Endometrium (tissue), 2 donors: ENCODE data around the gene TNNT3.

Experiments
- FAIRE-seq: peaks from 2 replicates; lab custom pipeline; 2012; peaks lifted over from hg19 to GRCh38; lab: Jason Lieb, UNC
- donor health status: control.
- donor health status: control.

TNNT3 gene

DNA sequence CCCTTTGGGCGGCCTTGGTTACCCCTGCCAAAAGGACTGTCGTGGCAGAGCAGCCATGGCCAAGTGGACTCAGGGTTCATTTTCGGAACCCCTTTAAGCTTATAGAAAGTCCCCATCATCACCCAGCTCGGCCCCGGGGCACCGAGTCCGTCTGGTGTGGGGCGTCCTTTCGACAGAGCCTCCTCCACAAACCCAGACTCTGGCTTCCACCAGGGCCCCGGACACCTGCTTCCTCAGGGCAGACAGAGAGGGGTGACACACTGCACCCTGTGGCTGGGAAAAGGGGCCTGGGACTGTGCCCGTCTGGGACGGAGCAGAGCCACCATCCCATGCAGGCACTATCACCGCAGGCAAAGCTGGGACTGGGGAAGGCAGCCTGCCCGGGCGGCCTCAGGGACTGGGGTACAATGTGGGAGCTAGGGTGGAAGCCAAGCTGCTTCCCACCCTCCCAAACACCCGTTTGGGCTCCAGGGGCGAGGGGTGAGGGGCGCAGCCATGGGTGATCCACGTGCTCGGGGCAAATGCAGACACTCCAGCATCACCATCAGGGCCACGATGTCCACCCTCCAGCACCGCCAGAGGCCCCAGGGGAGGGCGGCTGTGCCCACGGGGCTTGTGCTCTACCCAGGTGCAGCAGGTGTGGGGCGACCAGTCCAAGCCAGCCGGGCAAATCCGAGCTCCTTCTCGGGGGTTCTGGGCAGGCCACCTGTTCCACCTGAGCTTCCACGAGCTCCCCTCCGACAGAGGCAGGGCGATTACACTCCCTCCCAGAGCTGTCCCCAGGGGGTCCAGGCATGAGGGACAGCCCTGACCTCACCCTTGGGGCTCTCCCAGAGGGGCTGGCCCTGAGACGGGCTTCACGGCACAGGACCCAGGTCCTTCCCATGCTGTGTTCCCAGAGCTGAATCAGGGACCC, 15.9 kb downstream of the TNNT3 start:
- no peak for FAIRE-seq

DNA sequence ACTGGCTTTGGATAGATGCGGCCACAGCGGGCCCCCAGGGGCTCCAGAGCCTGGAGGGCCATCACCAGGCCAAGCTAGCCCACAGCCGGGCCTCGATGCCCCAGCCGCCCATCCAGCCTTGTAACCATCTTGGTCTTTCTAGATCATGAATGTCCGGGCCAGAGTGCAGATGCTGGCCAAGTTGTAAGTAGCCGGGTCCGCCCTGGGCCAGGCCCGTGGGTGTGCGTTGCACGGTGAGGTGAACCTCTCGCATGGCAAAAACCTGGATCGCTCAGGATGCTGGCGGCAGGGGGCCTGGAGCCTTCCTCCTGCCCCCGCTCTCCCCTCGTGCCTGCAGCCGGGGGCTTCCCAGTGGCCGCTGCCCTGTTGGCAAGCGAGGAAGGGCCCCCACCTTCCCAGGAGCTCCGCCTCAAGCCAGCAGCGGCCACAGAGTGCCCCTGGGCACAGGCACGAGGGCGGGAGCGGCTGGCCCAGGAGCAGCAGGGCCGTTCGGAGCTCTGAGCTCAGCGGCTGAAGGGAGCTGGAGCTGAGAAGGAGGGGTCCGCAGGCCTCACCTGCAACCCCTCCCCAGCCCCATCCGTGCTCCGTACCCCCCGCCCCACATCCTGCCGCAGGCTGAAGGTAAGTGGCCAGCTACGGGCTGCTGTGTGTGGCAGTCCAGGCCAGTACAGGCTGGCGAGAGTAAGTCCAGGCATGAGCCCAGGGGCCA, 16.7 kb downstream of the TNNT3 start:
- FAIRE-seq, result no peak

DNA sequence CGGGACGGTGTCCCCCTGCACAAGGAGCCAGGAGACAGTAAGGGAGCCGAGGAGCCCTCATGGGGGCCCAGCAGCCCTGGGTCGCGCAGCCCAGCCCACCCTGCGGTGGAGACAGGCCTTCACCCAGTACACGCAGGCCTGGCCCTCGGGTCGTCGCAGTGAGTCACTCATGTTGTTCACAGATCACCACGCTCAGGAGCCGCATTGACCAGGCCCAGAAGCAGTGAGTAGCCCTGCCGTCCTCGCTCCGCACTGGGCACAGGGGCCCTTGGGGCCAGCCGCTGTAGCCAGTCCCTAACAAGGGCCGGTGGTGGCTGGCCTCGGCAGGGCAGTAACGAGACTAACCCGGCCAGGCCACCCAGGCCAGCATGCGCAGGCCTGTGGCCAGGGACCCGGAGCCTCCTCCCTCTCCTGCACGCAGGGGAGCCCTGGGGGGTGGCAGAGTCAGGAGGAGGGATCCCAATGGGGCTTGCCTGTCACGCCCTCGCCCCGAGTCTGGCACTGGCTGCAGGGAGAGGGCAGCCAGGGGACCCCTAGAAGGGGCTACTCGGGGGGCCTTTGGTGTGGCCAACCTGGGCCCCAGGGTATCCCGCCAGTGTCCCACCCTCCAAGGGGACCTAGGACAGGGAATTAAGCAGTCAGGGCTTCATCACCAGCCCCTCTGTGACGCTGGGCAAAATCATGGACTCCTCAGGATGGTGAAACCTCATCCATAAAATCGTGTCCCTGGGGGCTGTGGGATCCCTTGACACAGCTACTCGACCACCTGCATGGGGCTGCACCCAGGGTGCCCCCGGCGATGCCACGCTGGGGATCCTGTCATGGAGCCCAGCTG, 17.5 kb downstream of the TNNT3 start:
- FAIRE-seq, result no peak

DNA sequence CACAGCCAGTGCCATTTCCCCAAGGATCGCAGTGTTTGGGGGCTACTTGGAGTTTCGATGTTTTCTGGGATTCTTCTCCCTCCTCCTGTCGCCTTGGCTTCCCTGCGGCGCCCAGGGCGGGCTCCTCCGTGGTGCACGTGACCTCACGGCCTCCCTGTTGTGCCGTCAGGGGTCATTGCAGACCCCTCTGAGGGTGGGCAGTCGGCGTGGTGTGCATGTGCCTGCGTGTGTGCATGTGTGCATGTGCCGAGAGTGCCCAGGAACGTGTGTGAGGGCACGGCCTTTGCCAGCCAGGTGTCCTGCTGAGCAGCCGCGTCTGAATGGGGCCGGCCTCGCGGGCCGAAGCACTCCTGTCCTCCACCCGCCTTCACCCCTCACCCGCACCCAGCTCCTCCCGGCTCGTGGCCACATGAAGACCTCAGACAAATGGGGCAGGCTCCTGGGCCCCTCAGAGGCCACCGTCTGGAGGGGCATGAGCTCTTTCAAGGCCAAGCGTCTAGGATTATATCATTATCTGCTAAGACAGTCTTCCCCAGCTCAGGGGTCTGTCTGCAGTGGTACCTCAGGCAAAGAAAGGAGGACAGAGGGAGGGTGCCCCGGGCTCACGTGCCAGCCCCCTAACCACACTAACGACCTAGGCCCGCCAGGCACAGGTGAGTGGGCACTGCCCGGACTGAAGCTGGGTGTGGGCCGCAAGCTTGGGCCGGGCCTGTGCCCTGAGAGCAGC, 18.3 kb downstream of the TNNT3 start:
- FAIRE-seq, result no peak

DNA sequence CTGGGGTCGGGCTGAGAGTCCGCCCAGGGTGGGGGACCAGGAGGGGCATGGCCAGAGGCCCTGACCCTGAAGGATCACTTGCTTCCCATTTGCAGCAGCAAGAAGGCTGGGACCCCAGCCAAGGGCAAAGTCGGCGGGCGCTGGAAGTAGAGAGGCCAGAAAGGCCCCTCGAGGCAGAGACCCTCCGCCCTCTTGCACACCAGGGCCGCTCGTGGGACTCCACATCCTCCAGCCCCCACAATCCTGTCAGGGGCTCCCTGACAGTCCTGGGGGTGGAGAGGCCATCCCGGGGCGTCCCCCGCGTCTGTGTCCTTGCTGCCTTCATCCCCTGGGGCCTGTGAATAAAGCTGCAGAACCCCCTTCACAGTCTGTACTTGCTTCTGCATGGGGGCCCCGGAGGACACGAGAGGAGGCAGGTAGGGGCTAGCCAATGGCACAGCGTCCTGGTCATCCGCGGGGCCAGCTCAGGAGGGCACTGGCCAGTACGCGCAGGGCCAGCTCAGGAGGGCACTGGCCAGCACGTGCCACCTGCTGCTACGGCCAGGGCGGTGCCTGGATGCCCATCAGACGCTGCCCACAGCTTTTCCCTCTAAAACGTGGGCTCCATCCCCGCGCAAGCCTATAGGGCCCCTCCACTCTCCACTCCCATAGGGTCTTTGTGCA, 19.0 kb downstream of the TNNT3 start:
- FAIRE-seq, result no peak

DNA sequence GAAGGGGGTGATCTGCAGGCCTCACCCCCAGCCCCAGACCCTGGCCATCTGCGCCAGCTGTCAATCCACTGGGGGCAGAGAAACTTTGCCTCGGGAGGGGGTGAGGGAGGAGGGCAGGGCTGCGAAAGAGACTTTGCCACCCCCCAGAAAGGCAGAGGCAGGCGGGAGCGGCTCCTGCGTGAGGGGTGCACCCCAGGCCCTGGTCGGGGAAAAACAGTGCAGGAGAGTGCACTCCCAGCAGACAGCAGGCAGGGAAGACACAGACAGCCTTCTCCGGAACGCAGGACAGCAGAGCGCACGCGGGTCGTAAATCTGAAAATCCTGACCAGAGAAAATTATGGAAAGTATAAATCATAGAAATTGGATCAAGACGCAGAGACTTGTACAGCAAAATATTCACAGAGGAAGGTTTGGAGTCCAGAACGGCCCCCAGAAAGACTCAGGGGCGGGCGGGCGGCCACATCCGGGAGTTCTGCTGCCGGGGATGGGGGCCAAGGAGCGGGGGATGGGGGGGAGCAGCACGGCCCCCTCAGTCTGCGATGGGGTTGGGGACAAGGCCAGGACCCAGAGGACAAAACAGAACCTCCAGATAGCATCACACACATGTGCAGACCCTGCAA, 19.6 kb downstream of the TNNT3 start:
- no peak for FAIRE-seq

DNA sequence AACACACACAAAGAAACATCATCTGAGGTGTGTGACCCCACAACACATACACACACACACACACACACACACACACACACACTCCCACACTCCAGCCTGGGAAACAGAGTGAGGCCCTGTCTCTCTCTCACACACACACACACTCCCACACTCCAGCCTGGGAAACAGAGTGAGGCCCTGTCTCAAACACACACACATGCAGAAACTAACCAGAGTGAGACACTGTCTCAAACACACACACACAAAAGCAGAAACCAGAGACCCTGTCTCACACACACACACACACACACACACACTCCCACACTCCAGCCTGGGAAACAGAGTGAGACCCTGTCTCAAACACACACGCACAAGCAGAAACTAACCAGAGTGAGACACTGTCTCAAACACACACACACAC, 20.3 kb downstream of the TNNT3 start:
- FAIRE-seq, result peak; percentile 97

DNA sequence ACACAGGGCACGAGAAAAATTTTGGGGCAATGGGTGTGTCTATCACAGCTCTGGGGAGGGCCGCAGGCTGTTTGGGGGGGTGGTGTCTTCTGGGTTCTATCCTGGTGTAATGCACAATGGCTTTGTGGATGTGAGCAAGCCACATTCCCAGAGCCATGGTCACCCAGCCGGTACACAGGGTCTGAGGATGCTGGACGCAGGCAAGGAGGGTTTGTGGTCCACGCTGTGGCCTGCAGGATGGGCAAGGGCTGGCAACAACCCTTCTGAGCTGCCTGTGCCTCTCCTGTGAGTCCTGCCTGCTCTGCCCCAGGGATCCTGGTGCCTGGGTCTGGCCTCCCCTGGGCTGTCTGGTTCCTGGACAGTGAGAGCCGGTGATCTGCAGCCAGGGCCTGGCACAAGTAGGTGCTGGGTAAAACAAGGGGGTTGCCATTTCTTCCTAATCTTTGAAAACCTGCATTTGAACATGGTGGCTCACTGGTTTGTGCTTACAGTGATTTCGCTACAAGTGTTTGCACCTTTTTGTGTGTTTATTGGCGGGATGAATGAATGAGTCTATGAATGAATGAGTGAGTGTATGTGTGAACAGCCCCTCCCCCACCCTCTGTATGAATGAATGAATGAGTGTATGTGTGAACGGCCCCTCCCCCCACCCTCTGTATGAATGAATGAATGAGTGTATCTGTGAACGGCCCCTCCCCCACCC, 23.2 kb downstream of the TNNT3 start:
- no peak for FAIRE-seq

DNA sequence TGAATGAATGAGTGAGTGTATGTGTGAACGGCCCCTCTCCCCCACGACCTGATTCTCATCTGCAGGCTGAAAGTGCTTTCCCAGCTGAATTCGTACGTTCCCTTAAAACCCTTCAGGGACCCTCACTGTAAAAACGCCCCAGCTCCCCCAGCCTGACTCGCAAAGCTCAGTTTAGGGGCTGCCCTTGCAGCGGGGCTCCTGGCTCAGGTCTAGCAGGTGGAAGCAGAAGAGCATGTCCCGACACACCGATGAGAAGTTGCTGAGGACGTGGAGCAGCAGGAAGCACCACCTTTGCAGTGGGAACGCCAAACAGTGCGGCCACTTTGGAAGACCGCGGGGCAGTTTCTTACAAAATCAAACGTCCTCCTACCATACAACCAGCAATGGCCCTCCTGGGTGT, 24.1 kb downstream of the TNNT3 start:
- no peak for FAIRE-seq

DNA sequence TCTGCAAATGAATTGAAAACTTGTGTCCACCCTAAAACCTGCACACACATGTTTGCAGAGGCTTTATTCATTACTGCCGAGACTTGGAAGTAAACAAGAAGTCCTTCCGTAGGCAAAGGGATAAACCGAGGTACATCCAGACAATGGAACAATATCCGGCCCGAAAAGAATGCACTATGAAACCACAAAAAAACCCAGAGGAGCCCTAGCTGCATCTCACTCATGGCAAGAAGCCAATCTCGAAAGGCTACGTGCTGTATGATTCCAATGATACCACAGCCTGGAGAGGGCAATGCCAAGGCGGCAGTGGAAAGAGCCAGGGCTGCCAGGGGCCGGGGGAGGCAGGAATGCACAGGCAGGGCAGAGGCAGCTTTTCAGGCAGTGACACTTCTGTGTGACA, 24.5 kb downstream of the TNNT3 start:
- no peak for FAIRE-seq

DNA sequence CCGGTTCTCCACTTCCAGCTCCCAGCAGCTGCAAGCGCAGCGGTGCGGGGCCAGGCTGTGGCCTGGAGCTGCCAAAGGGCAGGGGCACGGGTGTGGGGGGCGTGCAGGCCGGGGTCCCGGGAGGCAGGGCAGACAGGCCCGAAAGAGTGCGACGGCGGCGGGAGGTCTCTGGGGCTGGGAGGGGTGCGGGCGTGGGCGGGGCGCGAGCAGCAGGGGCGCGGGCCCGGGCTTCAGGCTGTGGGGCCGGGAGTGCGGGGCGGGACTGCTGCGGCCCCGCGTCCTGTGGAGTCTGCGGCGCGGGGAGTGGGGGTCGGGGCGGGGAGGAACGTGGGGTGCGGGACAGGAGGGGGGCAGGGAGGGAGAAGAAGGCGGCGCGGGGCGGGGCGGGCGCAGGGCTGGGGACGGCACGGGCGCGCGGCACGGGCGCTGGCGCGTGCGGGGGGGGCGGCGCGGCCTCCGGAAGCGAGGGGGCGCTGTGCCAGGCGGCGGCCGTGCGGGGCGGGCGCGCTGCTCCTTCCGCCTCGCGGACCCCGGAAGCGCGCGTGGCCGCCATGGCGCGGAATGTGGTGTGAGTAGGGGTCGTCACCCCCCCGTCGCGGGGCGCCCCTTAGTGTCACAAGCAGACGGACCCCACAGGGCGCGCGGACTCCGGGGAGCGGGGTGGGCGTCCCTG, 27.4 kb downstream of the TNNT3 start, which contains the start of gene MRPL23:
TSS of gene MRPL23 (plus strand) at position 521 of the 673 bp plus-strand sequence. CDS start at position 552, 31 bp downstream.
- FAIRE-seq, result no peak

DNA sequence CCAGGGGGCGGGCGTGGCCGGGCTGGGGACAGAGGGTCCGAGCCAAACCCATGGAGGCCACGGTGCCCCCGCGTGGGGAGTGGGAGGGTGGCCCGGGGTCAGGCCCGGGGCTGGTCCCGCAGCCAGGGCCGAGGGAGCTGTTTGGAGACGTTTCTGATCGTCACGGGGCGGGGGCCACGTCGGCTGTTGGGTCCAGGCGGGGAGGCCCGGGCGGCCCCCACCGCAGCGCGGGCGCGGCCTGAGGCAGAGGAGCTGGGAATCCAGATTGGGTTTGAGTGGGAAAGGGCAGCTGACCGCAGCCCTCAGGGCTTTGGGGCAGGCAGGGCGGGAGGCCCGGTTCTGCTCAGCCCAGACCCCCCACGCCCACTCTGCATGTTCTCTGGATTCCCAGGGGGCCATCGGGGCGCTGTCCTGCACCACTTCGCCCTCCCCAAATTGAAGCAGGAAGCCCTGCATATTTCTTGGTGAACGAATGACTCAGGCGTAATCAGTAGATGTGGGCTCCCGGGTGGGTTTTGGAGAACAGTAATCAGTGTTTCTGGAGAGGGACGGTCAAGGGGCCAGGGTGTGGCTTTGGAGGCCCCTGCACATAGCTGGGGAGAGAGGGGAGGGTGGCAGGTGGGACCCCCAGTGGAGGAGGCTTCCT, 28.2 kb downstream of the TNNT3 start:
- FAIRE-seq, result no peak

DNA sequence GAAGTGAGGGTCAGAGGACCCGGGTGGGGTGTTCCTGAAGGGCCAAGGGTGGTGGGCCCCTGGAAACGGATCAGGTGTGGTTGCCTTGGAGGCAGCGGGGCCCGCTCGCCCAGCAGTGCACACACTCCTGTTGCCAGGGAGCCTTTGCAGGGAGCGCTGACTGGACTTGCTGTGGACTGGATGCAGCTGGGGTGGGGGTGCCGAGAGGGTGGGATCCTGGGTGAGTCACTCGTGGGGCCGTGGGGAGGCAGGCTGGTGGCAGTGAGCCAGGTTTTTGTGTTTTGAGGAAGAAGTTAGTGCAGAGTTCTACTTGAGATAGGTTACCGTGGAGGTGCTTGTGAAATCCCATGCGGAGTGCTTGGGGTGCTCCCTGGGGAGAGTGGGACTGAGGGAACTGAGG, 28.9 kb downstream of the TNNT3 start:
- no peak for FAIRE-seq

DNA sequence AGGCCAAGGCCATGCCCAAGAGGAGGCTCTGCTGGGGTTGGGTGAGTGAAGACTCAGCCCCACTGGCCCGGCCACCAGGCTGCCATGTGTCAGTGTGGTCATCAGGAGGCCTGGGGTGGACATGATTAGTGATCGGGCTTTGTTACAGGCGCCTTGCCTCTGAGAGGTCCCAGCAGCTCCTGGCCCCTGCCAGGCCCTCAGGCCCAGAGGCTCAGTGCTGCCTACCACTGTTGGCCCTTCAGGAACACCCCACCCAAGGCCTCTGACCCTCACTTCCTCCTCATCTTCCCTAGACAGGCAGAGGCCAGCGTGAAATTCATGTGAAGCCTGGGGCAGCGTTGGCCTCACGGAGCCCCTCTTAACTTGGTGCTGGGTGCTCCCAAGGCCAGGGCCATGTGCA, 29.8 kb downstream of the TNNT3 start:
- no peak for FAIRE-seq

DNA sequence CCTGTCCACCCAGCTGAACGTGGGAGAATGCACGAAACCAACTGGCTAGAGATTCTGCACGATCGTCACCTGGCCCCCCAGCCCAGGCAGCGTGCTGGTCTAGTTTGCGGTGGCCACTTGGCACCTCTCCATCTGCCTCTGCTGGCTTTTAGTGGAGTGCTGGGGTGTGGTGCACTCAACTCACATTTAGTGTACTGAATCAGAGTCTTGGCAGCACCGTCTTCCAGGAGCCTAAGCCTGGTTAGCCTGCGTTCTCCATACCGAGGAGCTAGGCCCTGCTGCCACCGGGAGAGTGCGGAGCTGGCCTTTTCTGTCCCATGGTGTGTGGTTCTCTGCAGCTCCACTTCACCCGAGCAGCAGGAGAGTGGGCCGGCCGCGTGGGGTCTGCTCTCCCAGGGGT, 30.4 kb downstream of the TNNT3 start:
- no peak for FAIRE-seq

DNA sequence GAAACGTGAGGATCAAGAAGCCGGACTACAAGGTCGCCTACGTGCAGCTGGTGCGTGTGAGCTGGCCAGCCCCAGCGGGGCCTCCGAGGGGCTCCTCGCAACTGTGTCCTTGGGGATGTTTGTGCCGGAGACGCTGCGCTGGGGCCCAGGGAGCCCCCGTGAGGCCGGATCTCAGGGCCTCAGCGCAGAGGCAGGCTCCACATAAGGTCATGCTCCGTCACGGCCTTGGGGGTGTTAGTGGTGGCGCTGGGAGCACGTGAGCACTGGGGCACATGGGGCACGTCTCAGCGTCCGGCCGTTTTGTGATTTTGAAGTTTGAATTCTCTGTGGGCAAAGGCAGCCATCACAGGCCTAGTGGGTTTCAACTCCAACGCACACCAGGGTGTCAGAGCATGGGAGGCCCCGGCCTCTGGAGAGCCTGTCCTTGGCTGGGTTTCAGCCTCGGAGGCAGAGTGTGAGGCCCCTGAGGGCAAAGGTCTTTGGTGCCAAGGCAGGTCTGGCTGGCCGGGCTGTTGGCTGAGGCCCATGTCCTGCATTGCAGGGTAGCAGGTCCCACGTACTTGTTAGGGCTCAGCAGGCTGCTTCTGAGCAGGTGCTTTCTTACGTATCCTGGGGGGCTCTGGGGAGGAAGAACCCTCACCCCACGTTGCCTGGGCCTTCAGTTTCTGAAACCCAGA, 33.4 kb downstream of the TNNT3 start:
- no peak for FAIRE-seq

DNA sequence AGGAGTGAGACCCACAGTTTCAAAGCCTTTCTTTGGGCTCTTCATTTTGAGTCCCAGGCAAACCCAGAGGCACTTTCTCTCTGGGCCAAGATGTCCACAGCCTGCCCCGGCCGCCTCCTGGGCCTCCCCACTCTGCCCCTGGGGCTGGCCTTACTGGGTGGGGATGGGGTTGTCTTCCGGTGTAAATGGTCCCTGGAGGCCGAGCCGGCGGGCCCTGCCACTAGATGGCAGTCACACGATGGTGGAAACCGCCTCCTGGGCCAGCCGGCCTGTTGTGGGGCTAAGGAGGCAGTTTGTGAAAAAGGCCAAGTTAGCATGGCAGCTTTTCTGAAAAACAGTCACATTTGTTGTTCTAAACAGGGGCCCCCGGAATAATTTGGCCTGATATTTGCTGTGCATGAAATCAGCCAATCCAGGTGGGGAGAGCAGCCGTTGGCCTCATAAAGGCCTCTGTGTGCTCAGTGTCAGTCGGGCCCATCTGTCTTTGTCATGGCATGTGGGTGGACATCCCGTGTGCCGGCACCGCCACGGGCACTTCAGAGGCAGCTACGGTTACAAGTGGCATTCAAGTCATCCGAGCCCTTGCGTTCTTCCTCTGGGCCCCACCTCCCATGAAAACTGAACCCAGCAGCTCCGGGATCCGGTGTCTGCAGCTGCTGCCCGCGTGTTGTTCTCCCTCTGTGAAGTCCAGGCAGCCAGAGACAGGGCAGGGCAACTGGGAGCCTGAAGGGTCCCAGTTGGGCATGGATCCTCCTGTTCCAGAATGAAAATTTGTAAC, 34.2 kb downstream of the TNNT3 start:
- FAIRE-seq, result no peak

DNA sequence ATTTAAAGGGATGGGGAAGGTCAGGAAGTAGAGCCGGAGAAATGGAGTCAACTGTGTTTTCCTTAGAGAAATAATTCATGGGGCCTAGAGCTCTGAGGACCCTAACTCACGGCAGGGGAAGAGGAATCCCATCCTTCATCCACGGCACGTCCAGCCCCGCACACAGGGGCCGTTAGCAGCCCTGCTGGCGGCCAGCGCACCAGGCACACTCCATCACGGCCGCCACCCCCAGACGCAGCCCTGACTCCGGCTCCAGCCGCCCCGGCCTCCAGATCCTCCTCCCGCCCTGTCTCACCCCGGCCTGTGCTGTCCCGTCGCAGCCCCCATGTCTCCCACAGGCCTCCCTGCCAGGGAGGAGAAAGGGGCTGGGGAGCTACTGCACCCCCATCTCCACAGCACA, 38.9 kb downstream of the TNNT3 start:
- FAIRE-seq, result no peak
